SK-N-SH (cell line): ENCODE data around the gene VWF. TPM values are rescaled to one million over a fixed set of nuclear protein-coding genes. Genes with fewer than 3 reads are reported as not detected.
"Not testable (repeated sequence)": the region's sequence is repeated elsewhere in the genome, so short reads cannot be mapped to it uniquely, and the experiment has no call there.

Experiments
- CTCF ChIA-PET: fragments of 300-600, 350-600 bp; formaldehyde crosslinking; extraction: SDS; loops from one replicate; lab custom pipeline; 2021; lab: Yijun Ruan, JAX
- POLR2A ChIA-PET: fragments of 350-600 bp; sonication (Branson Sonifier 250); formaldehyde crosslinking; extraction: SDS; loops from one replicate; lab custom pipeline; 2020; ENCODE audit warnings: antibody characterized with exemption, inconsistent platforms; lab: Yijun Ruan, JAX
- DNase-seq: peaks from one replicate; pipeline ENCODE4 v3.0.0; 2012
- H2AFZ ChIP-seq: fragments of 200-600 bp; sonication (generic); 2 replicates; pipeline ENCODE4 v1.8.1; 2016; ENCODE audit warnings: antibody characterized with exemption, mild to moderate bottlenecking, low read depth
- H3F3A ChIP-seq: fragments of 200-600 bp; sonication (generic); replicated peaks from 2 replicates; pipeline ENCODE3; 2016; ENCODE audit warnings: antibody characterized with exemption, mild to moderate bottlenecking; ENCODE audit not compliant: insufficient read depth
- H3K27ac ChIP-seq, 2 experiments: fragments of 200-500 bp in 1 of 2; fragments of 200-600 bp in 1 of 2; sonication (Bioruptor generic) in 1 of 2; sonication (generic), shearing (Covaris generic) in 1 of 2; 2 replicates each; pipeline versions ENCODE4 v1.5.1 to v1.6.1; 2014 to 2016; ENCODE audit warnings: low read depth in 2 of 2, inconsistent platforms in 1 of 2, low read length in 1 of 2, mild to moderate bottlenecking in 1 of 2, mixed read lengths in 1 of 2
- H3K27me3 ChIP-seq: fragments of 200-600 bp; sonication (generic), shearing (Covaris generic); 2 replicates; pipeline ENCODE4 v1.6.1; 2016; ENCODE audit warnings: mixed run types; ENCODE audit not compliant: insufficient read depth
- H3K36me3 ChIP-seq, 2 experiments: fragments of 200-500 bp in 1 of 2; fragments of 200-600 bp in 1 of 2; sonication (Bioruptor generic) in 1 of 2; sonication (generic) in 1 of 2; replicated peaks in 1 of 2; 2 replicates each; pipeline versions ENCODE3 to v1.5.1; 2014 to 2016; ENCODE audit warnings: low read length in 1 of 2, mild to moderate bottlenecking in 1 of 2; ENCODE audit not compliant: insufficient read depth in 2 of 2, control insufficient read depth in 1 of 2
- H3K4me1 ChIP-seq, 2 experiments: fragments of 200-500 bp in 1 of 2; fragments of 200-600 bp in 1 of 2; sonication (Bioruptor generic) in 1 of 2; sonication (generic), shearing (Covaris generic) in 1 of 2; 2 replicates each; pipeline versions ENCODE4 v1.5.1 to v1.6.1; 2014 to 2016; ENCODE audit warnings: low read depth in 1 of 2, low read length in 1 of 2, mixed run types in 1 of 2; ENCODE audit not compliant: insufficient read depth in 2 of 2, control insufficient read depth in 1 of 2
- H3K4me2 ChIP-seq: fragments of 200-600 bp; sonication (generic), shearing (Covaris generic); 2 replicates; pipeline ENCODE4 v1.6.1; 2017; ENCODE audit warnings: mixed run types
- H3K4me3 ChIP-seq, 2 experiments: fragments of 200-500 bp in 1 of 2; fragments of 200-600 bp in 1 of 2; sonication (Bioruptor generic) in 1 of 2; sonication (generic), shearing (Covaris generic) in 1 of 2; 2 replicates each; pipeline versions ENCODE4 v1.5.1 to v1.8.1; 2014 to 2016; ENCODE audit warnings: low read depth in 2 of 2, inconsistent platforms in 1 of 2, low read length in 1 of 2, mild to moderate bottlenecking in 1 of 2, mixed read lengths in 1 of 2, moderate library complexity in 1 of 2
- H3K79me2 ChIP-seq: fragments of 200-600 bp; sonication (generic); 2 replicates; pipeline ENCODE4 v1.8.1; 2017; ENCODE audit warnings: mild to moderate bottlenecking; ENCODE audit not compliant: insufficient read depth
- H3K9ac ChIP-seq: fragments of 200-600 bp; sonication (generic); 2 replicates; pipeline ENCODE4 v1.6.1; 2017; ENCODE audit warnings: mixed run types
- H3K9me2 ChIP-seq: fragments of 200-600 bp; sonication (generic); 2 replicates; pipeline ENCODE4 v1.6.1; 2017; ENCODE audit warnings: mixed run types
- H3K9me3 ChIP-seq: fragments of 200-600 bp; sonication (generic); 2 replicates; pipeline ENCODE4 v1.6.1; 2017; ENCODE audit warnings: mixed run types, mild to moderate bottlenecking, moderate library complexity
- H4K20me1 ChIP-seq: fragments of 200-600 bp; sonication (generic); 2 replicates; pipeline ENCODE4 v1.6.1; 2017; ENCODE audit warnings: mild to moderate bottlenecking, mixed run types; ENCODE audit not compliant: insufficient read depth
- CTCF ChIP-seq: fragments of 200-600 bp; sonication (generic); IDR thresholded peaks from 2 replicates; pipeline ENCODE4 v1.6.1; 2017; ENCODE audit warnings: antibody characterized with exemption, mild to moderate bottlenecking, moderate library complexity
- ELF1 ChIP-seq: IDR thresholded peaks from 2 replicates; pipeline ENCODE4 v1.4.0; 2012
- EZH2phosphoT487 ChIP-seq: fragments of 200-600 bp; sonication (generic); IDR thresholded peaks from 2 replicates; pipeline ENCODE4 v1.6.1; 2017; ENCODE audit warnings: low read depth, mixed run types, mild to moderate bottlenecking, antibody characterized with exemption, moderate library complexity, borderline replicate concordance
- FOSL2 ChIP-seq: IDR thresholded peaks from 2 replicates; pipeline ENCODE4 v1.4.0; 2012; ENCODE audit warnings: low read depth, mild to moderate bottlenecking, moderate library complexity, borderline replicate concordance
- FOXJ3 ChIP-seq: sonication (generic); formaldehyde crosslinking; IDR thresholded peaks from 2 replicates; pipeline ENCODE4 v1.5.1; 2020; ENCODE audit warnings: mild to moderate bottlenecking, missing genetic modification reagents
- FOXM1 ChIP-seq: IDR thresholded peaks from 2 replicates; pipeline ENCODE4 v1.4.0; 2012; ENCODE audit warnings: low read depth, mild to moderate bottlenecking
- GATA2 ChIP-seq: sonication (generic); formaldehyde crosslinking; IDR thresholded peaks from 2 replicates; pipeline ENCODE4 v1.5.0; 2020; ENCODE audit warnings: mild to moderate bottlenecking, missing genetic modification reagents
- IRF3 ChIP-seq: fragments of 150-350 bp; IDR thresholded peaks from 2 replicates; pipeline ENCODE4 v1.6.1; 2016; ENCODE audit warnings: mild to moderate bottlenecking, low read depth, low read length
- MAX ChIP-seq: IDR thresholded peaks from 2 replicates; pipeline ENCODE4 v1.4.0; 2012; ENCODE audit warnings: low read depth
- MEF2A ChIP-seq: IDR thresholded peaks from 2 replicates; pipeline ENCODE4 v1.4.0; 2012; ENCODE audit warnings: low read depth, borderline replicate concordance
- PBX3 ChIP-seq: IDR thresholded peaks from 2 replicates; pipeline ENCODE4; 2012
- POLR2AphosphoS5 ChIP-seq: IDR thresholded peaks from 2 replicates; pipeline ENCODE4 v1.6.1; 2012; ENCODE audit warnings: low read depth, low read length
- RFX5 ChIP-seq: IDR thresholded peaks from 2 replicates; pipeline ENCODE4 v1.6.1; 2012; ENCODE audit warnings: mild to moderate bottlenecking, improper control_type of control experiment, low read length
- SIN3A ChIP-seq: IDR thresholded peaks from 2 replicates; pipeline ENCODE4 v1.6.1; 2012; ENCODE audit warnings: low read depth, mild to moderate bottlenecking, low read length, moderate library complexity, borderline replicate concordance
- USF2 ChIP-seq: fragments of 150-350 bp; IDR thresholded peaks from 2 replicates; pipeline ENCODE4 v1.6.1; 2017; ENCODE audit warnings: antibody characterized with exemption, low read length, low read depth, borderline replicate concordance
- ZBTB33 ChIP-seq: IDR thresholded peaks from 2 replicates; pipeline ENCODE4 v1.4.0; 2012; ENCODE audit warnings: low read depth, borderline replicate concordance
- WGBS: methylation state at CpG from one replicate; pipeline ENCODE4 v1.1.6; 2017; ENCODE audit warnings: low lambda C conversion rate; 5-methylcytosine and 5-hydroxymethylcytosine counted together
- polyA plus RNA-seq, 3 experiments: library from polyadenylated mRNA; depleted of rRNA; stranded (reverse); fragments of >200 nt; gene quantifications; 2 replicates each; pipeline ENCODE4 v1.2.3, GENCODE V29; 2012

VWF gene
- polyA plus RNA-seq, 1 of the 3 experiments (the other 2 are of a cell fraction), result 0.12 TPM

GRCh38 chr12:6018265-6018664 lies 106.2 kb downstream of the VWF start (continued):
- TF ChIP-seq SIN3A (no peak), POLR2AphosphoS5 (no peak), MAX (no peak), CTCF (no peak), GATA2 (CRISPR knock-in tag) (no peak)

GRCh38 chr12:6016756-6017155 lies 107.7 kb downstream of the VWF start:
- no peak for DNase-seq
- WGBS, result 40% methylated on average over 7 of the region's 7 CpGs
- no peak overlapping the region for H3K27ac ChIP-seq
- ChIA-PET CTCF (no interaction called here), POLR2A (no interaction called here)
- no peaks in the 10 kb centered on the region for H3K4me1 ChIP-seq
- peaks cover 5% of the 10 kb centered on the region; the same call in 1 of the 2 replicates for H3K27me3 ChIP-seq
- no peak overlapping the region for H3K4me3 ChIP-seq
- H3K9ac ChIP-seq, result no peak overlapping the region
- no peaks in the 10 kb centered on the region for H3K9me3 ChIP-seq
- H3K9me2 ChIP-seq, result no peaks in the 10 kb centered on the region
- H3K36me3 ChIP-seq, result no peaks in the 10 kb centered on the region
- no peak overlapping the region for H3K4me2 ChIP-seq
- TF ChIP-seq FOSL2 (no peak), EZH2phosphoT487 (no peak), PBX3 (no peak), FOXM1 (no peak), USF2 (no peak), ELF1 (no peak), ZBTB33 (no peak), IRF3 (no peak), MEF2A (no peak), FOXJ3 (no peak), RFX5 (no peak), GATA2 (CRISPR knock-in tag) (no peak)
- no peaks in the 10 kb centered on the region for H4K20me1 ChIP-seq
- no peaks in the 10 kb centered on the region for H3K79me2 ChIP-seq
- no peaks in the 10 kb centered on the region for H3F3A ChIP-seq
- H2AFZ ChIP-seq, result no peak overlapping the region

GRCh38 chr12:6016004-6016403 lies 108.5 kb downstream of the VWF start:
- CTCF ChIA-PET, H3K4me2 ChIP-seq, H3K36me3 ChIP-seq, H2AFZ ChIP-seq, H3K27ac ChIP-seq, H3F3A ChIP-seq, H3K9me3 ChIP-seq, H3K27me3 ChIP-seq, H3K9ac ChIP-seq, H3K4me1 ChIP-seq, DNase-seq, H4K20me1 ChIP-seq, H3K9me2 ChIP-seq, H3K79me2 ChIP-seq, POLR2A ChIA-PET, H3K4me3 ChIP-seq: not testable (repeated sequence)
- 68% methylated on average over 12 of the region's 12 CpGs for WGBS
